MM.1S (cell line): ENCODE measurements around the gene PRR23E.

ENCODE experiments used
- DNase-seq: peaks from one replicate; pipeline ENCODE4 v3.0.0-alpha.2; 2015
- H2AFZ ChIP-seq: fragments of 300-600 bp; sonication (generic); 2 replicates; pipeline ENCODE4 v1.6.0; 2016; ENCODE audit warnings: antibody characterized with exemption, low read length
- H3F3A ChIP-seq: fragments of 300-600 bp; sonication (generic); 2 replicates; pipeline ENCODE4 v1.6.1; 2016; ENCODE audit warnings: mild to moderate bottlenecking, antibody characterized with exemption, low read length, moderate library complexity, mixed read lengths; ENCODE audit not compliant: insufficient read depth
- H3K27ac ChIP-seq: fragments of 300-600 bp; sonication (generic); 2 replicates; pipeline ENCODE4 v1.5.1; 2016; ENCODE audit warnings: mild to moderate bottlenecking, low read length
- H3K27me3 ChIP-seq: fragments of 300-600 bp; sonication (generic); replicated peaks from 2 replicates; pipeline ENCODE4 v1.6.0; 2016; ENCODE audit warnings: low read length; ENCODE audit not compliant: insufficient read depth
- H3K36me3 ChIP-seq: fragments of 300-600 bp; sonication (generic); replicated peaks from 2 replicates; pipeline ENCODE4 v1.6.1; 2016; ENCODE audit warnings: mild to moderate bottlenecking, low read length, mixed read lengths; ENCODE audit not compliant: insufficient read depth
- H3K4me1 ChIP-seq: fragments of 300-600 bp; sonication (generic); 2 replicates; pipeline ENCODE4 v1.6.1; 2016; ENCODE audit warnings: low read length, mixed read lengths
- H3K4me2 ChIP-seq: fragments of 300-600 bp; sonication (generic); 2 replicates; pipeline ENCODE4 v1.6.0; 2016; ENCODE audit warnings: low read depth, low read length
- H3K4me3 ChIP-seq: fragments of 300-600 bp; sonication (generic); 2 replicates; pipeline ENCODE4 v1.5.1; 2016; ENCODE audit warnings: low read length, mixed read lengths
- H3K79me2 ChIP-seq: fragments of 300-600 bp; sonication (generic); 2 replicates; pipeline ENCODE4 v1.6.1; 2016; ENCODE audit warnings: mixed run types, low read length, mixed read lengths
- H3K9ac ChIP-seq: fragments of 300-600 bp; sonication (generic); 2 replicates; pipeline ENCODE4 v1.6.1; 2016; ENCODE audit warnings: low read length, mixed read lengths
- H3K9me2 ChIP-seq: fragments of 300-600 bp; sonication (generic); replicated peaks from 2 replicates; pipeline ENCODE4 v1.6.1; 2016; ENCODE audit warnings: mild to moderate bottlenecking, low read length, mixed read lengths; ENCODE audit not compliant: insufficient read depth
- H3K9me3 ChIP-seq: fragments of 300-600 bp; sonication (generic); replicated peaks from 2 replicates; pipeline ENCODE4 v1.6.1; 2016; ENCODE audit warnings: mild to moderate bottlenecking, low read length, mixed read lengths; ENCODE audit not compliant: insufficient read depth
- H4K20me1 ChIP-seq: fragments of 300-600 bp; sonication (generic); 2 replicates; pipeline ENCODE4 v1.6.1; 2016; ENCODE audit warnings: mild to moderate bottlenecking, low read length, moderate library complexity, mixed read lengths; ENCODE audit not compliant: insufficient read depth
- EZH2 ChIP-seq: fragments of 300-600 bp; sonication (generic); optimal IDR thresholded peaks from 2 replicates; pipeline ENCODE3; 2017; ENCODE audit warnings: low read depth, mild to moderate bottlenecking, antibody characterized with exemption, low read length, mixed read lengths
- EZH2phosphoT487 ChIP-seq: fragments of 300-600 bp; sonication (generic); IDR thresholded peaks from 2 replicates; pipeline ENCODE4 v1.6.1; 2018; ENCODE audit warnings: antibody characterized with exemption, low read length
- TF ChIP-seq, protein P1 (sequence below): fragments of 300-600 bp; sonication (generic); IDR thresholded peaks from 2 replicates; pipeline ENCODE4 v1.5.1; 2016; ENCODE audit warnings: antibody characterized with exemption, low read length, mixed read lengths

Gene PRR23E

DNA sequence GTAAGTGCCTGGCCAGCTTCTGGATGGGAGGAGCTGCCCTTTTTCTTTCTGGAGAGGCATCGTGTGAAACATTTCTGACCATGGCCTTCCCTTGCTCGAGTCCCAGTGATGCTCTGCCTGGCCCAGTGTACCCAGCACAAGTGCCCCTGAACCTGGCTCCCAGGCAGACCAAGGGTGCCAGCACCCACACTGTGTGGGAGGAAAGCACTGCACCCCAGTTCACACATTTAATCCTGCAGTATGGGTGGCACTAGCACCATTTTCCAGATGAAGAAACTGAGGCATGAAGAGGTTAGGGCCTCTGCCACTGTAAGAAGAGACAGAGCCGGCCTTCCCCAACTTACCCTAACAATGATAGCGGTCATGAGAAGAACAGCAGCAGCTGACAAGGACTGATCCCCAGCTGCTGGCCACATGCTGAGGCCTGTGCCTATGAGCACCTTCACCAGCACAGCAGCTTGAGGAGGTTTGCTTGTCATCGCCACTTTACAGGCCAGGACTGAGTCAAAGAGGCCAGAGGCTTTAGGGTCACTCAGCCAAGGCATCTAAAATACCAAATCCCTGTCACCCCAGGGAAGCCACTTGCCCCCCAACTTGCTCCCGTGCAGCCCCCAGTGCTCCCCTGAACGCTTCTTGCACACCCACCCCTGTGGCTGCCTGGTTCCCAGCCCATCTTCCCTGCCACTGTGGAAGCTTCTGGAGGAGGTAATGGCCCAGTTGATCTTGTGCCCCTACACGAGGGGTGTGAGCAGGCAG lies 15.0 kb downstream of the PRR23E start:
- no peaks in the 10 kb centered on the region for H3K9me2 ChIP-seq
- no peak overlapping the region for H3K27ac ChIP-seq
- no peaks in the 10 kb centered on the region for H3K4me1 ChIP-seq
- H3K9me3 ChIP-seq = no peaks in the 10 kb centered on the region
- no peaks in the 10 kb centered on the region for H4K20me1 ChIP-seq
- no peaks in the 10 kb centered on the region for H3F3A ChIP-seq
- no peaks in the 10 kb centered on the region for H3K27me3 ChIP-seq
- no peak for DNase-seq
- no peaks in the 10 kb centered on the region for H3K79me2 ChIP-seq
- no peak overlapping the region for H3K4me2 ChIP-seq
- no peak overlapping the region for H3K4me3 ChIP-seq
- TF ChIP-seq EZH2phosphoT487 (no peak), EZH2 (no peak)
- TF ChIP-seq, protein P1, sequence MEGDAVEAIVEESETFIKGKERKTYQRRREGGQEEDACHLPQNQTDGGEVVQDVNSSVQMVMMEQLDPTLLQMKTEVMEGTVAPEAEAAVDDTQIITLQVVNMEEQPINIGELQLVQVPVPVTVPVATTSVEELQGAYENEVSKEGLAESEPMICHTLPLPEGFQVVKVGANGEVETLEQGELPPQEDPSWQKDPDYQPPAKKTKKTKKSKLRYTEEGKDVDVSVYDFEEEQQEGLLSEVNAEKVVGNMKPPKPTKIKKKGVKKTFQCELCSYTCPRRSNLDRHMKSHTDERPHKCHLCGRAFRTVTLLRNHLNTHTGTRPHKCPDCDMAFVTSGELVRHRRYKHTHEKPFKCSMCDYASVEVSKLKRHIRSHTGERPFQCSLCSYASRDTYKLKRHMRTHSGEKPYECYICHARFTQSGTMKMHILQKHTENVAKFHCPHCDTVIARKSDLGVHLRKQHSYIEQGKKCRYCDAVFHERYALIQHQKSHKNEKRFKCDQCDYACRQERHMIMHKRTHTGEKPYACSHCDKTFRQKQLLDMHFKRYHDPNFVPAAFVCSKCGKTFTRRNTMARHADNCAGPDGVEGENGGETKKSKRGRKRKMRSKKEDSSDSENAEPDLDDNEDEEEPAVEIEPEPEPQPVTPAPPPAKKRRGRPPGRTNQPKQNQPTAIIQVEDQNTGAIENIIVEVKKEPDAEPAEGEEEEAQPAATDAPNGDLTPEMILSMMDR = no peak
- no peak overlapping the region for H2AFZ ChIP-seq
- H3K9ac ChIP-seq = no peak overlapping the region
- H3K36me3 ChIP-seq = no peaks in the 10 kb centered on the region

DNA sequence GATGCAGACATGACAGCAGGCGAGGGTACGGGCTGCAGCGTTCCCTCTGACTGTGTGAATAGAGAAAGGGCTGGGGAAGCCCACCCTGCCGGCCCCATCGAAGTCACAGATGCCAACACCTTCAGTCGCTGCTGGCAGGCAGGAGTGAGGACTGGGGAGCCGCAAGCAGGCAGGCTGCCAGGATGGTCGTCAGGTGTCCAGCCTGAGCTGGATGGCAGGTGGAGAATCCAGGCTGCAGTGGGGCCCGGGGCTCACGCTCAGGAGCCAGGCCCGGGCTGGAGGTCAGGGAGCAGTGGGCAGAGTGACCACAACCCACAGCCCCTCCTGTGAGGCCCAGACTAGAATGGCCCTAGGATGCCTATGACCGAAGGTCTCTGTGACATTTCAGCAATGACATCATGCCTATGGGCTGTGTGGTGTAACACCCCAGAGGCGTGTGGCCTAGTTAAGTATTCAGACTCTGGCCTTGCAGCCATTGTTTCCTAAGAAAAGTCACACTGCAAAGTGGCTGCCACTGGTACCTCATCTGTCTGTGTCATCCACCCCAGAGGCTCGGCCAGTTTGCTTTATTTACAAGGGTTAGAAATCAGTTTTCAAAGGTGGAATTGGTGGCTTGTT lies 15.7 kb downstream of the PRR23E start:
- no peaks in the 10 kb centered on the region for H3K36me3 ChIP-seq
- no peak overlapping the region for H3K4me3 ChIP-seq
- TF ChIP-seq EZH2 (no peak), EZH2phosphoT487 (no peak)
- TF ChIP-seq, protein P1 = no peak
- H2AFZ ChIP-seq = no peak overlapping the region
- H3F3A ChIP-seq = no peaks in the 10 kb centered on the region
- H4K20me1 ChIP-seq = no peaks in the 10 kb centered on the region
- H3K4me1 ChIP-seq = no peaks in the 10 kb centered on the region
- DNase-seq = no peak
- H3K27me3 ChIP-seq = no peaks in the 10 kb centered on the region
- no peak overlapping the region for H3K9ac ChIP-seq
- no peak overlapping the region for H3K4me2 ChIP-seq
- H3K79me2 ChIP-seq = no peaks in the 10 kb centered on the region
- H3K9me3 ChIP-seq = no peaks in the 10 kb centered on the region
- no peaks in the 10 kb centered on the region for H3K9me2 ChIP-seq
- H3K27ac ChIP-seq = no peak overlapping the region

DNA sequence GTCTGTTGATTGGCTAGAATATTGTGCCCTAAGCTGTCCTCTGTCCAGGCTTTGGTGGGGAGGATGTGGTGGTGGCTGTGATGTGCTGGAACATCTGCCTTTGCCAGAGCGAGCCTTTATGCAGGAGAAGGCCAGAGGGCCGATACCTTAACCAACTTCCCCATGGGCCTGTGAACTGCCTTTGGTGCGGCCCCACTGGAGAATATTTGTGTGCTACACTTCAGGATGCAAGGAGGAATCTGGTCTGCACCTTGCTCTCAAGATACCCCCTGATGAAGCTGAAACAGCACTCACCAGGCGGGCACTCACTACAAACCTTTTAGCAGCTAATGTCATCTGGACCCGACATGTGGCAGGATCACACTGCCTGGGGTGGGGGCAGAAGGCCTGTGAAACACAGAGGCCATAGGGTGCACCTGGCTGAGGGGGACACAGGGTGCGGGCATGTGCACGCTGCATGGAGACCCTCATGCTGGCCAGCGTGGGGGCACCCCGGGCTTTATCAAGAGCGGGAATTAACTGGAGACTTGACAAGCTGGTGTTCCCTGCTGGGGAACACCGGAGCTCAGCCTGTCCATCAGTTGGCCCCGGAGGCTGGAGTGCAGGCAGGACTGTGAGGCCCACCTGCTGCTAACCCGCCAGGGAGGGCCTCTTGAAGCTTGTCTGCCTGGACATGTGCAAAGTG lies 16.4 kb downstream of the PRR23E start:
- H4K20me1 ChIP-seq = no peaks in the 10 kb centered on the region
- no peaks in the 10 kb centered on the region for H3K36me3 ChIP-seq
- no peaks in the 10 kb centered on the region for H3K79me2 ChIP-seq
- DNase-seq = no peak
- H3K27ac ChIP-seq = no peak overlapping the region
- TF ChIP-seq EZH2 (no peak), EZH2phosphoT487 (no peak)
- TF ChIP-seq, protein P1 = no peak
- H3K9me3 ChIP-seq = no peaks in the 10 kb centered on the region
- no peak overlapping the region for H3K9ac ChIP-seq
- H2AFZ ChIP-seq = no peak overlapping the region
- H3K4me1 ChIP-seq = no peaks in the 10 kb centered on the region
- no peaks in the 10 kb centered on the region for H3K9me2 ChIP-seq
- no peak overlapping the region for H3K4me2 ChIP-seq
- no peaks in the 10 kb centered on the region for H3F3A ChIP-seq
- H3K27me3 ChIP-seq = no peaks in the 10 kb centered on the region
- H3K4me3 ChIP-seq = no peak overlapping the region
